NOMO-1 treated with dmso at 0.1 percent for 144 hours (cell line): ENCODE results near the gene IPP.
"Not testable (repeated sequence)": the region's sequence is repeated elsewhere in the genome, so short reads cannot be mapped to it uniquely, and the experiment has no call there.

Experiments
- DNase-seq: peaks from one replicate; lab custom pipeline; 2025; ENCODE audit not compliant: unreplicated experiment; lab: John Stamatoyannopoulos, UW

Gene IPP

GRCh38 chr1:45750298-45751038 is at the start of gene IPP:
Gene IPP (minus strand): TSS chr1:45750653. CDS start chr1:45746411, 4,242 bp downstream.
- peak; percentile 99 for DNase-seq

- DNase-seq, result no peak
Observed at GRCh38 chr1:45796946-45797345, 46.5 kb upstream of the IPP start.

GRCh38 chr1:45796381-45796780 is 45.9 kb upstream of the IPP start:
- no peak for DNase-seq

- DNase-seq, result no peak
Observed at GRCh38 chr1:45793942-45794604, 43.6 kb upstream of the IPP start.

GRCh38 chr1:45792744-45793143 is 42.3 kb upstream of the IPP start:
- no peak for DNase-seq

GRCh38 chr1:45789601-45790000 is 39.1 kb upstream of the IPP start:
- no peak for DNase-seq

GRCh38 chr1:45787905-45788304 is 37.5 kb upstream of the IPP start:
- peak; percentile 68 for DNase-seq

GRCh38 chr1:45785583-45785982 is 35.1 kb upstream of the IPP start:
- DNase-seq, result peak; percentile 5

GRCh38 chr1:45775794-45776193 is 25.3 kb upstream of the IPP start:
- DNase-seq, result no peak

- no peak for DNase-seq
Observed at GRCh38 chr1:45772971-45773370, 22.5 kb upstream of the IPP start.

GRCh38 chr1:45769261-45769932 is 18.9 kb upstream of the IPP start:
- no peak for DNase-seq

GRCh38 chr1:45767035-45767434 is 16.6 kb upstream of the IPP start:
- DNase-seq, result no peak

- DNase-seq, result no peak
Observed at GRCh38 chr1:45765999-45766792, 15.7 kb upstream of the IPP start.

- DNase-seq, result no peak
Observed at GRCh38 chr1:45762291-45762690, 11.8 kb upstream of the IPP start.

- DNase-seq, result no peak
Observed at GRCh38 chr1:45755697-45756096, 5.2 kb upstream of the IPP start.

- peak; percentile 17 for DNase-seq
Observed at GRCh38 chr1:45753248-45754037, 3.0 kb upstream of the IPP start.

- no peak for DNase-seq
Observed at GRCh38 chr1:45752441-45753052, 2.1 kb upstream of the IPP start.

- no peak for DNase-seq
Observed at GRCh38 chr1:45752014-45752413, 1.6 kb upstream of the IPP start.

GRCh38 chr1:45751039-45751838 is 786 bp upstream of the IPP start:
- not testable (repeated sequence) for DNase-seq
